HG02642 (cell line): ENCODE measurements around the gene ZMYND19.
"Not testable (repeated sequence)": the region's sequence is repeated elsewhere in the genome, so short reads cannot be mapped to it uniquely, and the experiment has no call there.

Source experiments
- ATAC-seq: cut with Tn5 transposase; IDR thresholded peaks from one replicate; pipeline ENCODE4 v1.9.1; 2021; ENCODE audit warnings: mild to moderate bottlenecking; ENCODE audit not compliant: unreplicated experiment, poor library complexity

The ZMYND19 gene

GRCh38 chr9:137564817-137565411 is 25.4 kb downstream of the ZMYND19 start:
- no peak for ATAC-seq

DNA sequence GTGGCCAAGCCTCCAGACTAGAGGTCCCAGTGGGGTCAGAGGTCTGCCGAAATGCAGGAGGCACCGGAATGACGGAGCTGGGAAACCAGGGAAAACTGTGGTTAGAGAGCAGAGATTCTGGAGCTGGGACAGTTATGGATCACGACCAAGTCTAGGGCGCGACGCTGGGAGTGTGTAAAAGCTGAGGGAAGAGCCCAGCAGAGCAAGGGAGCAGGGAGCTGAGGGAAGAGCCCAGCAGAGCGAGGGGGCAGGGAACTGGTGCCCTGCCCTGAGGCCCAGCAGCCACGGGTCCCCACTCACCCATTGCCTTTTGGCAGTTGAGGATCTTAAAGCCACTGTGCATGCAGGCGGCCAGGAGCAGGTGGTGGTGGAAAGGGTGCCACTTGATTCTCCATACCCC is 26.2 kb downstream of the ZMYND19 start:
- ATAC-seq: no peak

DNA sequence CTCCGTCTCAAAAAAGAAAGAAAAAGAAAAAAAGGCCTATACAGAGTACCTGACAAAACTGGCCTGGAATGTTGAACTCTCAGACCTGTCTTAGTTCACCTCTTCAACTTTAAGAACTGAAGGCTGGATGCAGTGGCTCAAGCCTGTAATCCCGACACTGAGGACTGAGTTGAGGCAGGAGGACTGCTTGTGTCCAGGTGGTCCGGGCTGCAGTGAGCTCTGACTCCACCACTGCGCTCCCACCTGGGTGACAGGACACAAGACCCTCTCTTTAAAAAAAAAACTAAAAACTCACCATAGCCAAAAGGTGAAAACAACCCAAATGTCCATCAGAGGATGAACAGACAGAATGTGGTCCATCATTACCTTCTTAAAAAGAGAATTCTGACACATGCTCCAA is 32.2 kb downstream of the ZMYND19 start:
- no peak for ATAC-seq

- no peak for ATAC-seq
Measured at GRCh38 chr9:137556069-137556838, 34.1 kb downstream of the ZMYND19 start.

DNA sequence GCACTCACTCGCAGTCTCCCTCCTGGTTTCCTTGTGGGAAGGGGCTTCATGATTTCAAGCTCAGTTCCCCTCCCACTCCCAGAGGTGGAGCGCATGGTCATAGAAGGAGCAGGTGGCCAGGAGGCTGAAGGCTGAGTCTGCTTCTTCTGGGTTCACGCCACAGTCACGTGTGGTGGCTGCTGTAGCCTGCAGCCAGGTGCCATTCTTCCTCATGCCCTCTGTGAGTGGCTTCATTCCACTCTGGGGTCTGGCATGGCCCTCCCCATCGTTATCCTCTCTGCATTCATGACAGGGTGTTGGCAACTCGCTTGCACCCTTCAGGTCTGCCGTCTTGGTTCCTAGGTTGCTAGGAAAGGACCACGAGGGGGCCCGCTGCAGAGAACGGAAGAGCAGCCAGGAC is 35.1 kb downstream of the ZMYND19 start:
- no peak for ATAC-seq

- ATAC-seq: no peak
Measured at GRCh38 chr9:137554349-137554748, 36.0 kb downstream of the ZMYND19 start.

GRCh38 chr9:137553654-137554053 is 36.7 kb downstream of the ZMYND19 start:
- ATAC-seq: not testable (repeated sequence)

GRCh38 chr9:137552022-137552768 is 38.1 kb downstream of the ZMYND19 start:
- peak; percentile 40 for ATAC-seq

- ATAC-seq: peak; percentile 82
Measured at GRCh38 chr9:137551264-137552021, 38.9 kb downstream of the ZMYND19 start, which contains the start of gene MRPL41. Gene MRPL41, plus strand, starts transcription at chr9:137551879. Its CDS starts 203 bp downstream, at chr9:137552082.

GRCh38 chr9:137550958-137551263 is 39.4 kb downstream of the ZMYND19 start:
- ATAC-seq: not testable (repeated sequence)

- no peak for ATAC-seq
Measured at GRCh38 chr9:137550231-137550621, 40.1 kb downstream of the ZMYND19 start, which contains the start of gene PNPLA7. Gene PNPLA7, minus strand, starts transcription at chr9:137550402. Its CDS starts 205 bp downstream, at chr9:137550197.

DNA sequence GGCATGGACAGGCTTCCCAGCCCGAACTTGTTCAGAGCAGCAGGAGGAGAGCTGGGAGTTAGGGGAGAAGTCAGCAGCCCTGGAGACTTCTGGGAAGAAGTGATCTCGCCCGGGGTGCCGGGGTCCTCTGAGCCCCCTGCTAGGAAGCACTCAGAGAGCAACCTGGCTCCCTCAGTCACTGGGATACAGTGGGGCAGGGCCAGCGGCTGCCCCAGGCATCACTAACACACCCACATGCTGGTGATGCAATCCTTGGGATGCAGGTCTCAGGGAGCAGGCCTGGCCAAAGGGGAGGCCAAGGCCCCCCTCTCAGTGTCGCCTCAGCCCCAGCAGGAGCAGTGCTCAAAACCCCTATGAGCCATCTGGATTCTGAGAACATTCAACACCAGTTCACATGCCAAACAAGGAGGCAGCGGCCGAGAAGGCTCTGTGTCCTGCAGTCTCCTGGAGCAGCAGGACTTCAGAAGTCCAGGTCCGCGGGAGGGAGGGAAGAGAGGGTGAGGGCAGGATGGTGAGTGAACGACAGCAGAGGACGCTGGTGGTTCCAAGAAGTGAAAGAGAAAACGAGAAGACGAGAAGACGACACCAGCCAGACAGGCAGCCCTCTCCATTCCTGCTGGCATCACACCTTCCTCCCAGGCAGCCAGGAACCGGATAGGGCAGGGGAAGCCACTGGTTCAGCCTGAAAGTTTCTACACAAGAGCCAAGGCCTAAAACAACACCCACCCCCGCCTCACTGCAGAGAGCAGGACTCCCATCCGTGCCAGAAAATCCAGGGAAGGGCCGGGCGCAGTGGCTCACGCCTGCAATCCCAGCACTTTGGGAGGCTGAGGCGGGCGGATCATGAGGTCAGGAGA is 42.4 kb downstream of the ZMYND19 start:
- ATAC-seq: no peak

DNA sequence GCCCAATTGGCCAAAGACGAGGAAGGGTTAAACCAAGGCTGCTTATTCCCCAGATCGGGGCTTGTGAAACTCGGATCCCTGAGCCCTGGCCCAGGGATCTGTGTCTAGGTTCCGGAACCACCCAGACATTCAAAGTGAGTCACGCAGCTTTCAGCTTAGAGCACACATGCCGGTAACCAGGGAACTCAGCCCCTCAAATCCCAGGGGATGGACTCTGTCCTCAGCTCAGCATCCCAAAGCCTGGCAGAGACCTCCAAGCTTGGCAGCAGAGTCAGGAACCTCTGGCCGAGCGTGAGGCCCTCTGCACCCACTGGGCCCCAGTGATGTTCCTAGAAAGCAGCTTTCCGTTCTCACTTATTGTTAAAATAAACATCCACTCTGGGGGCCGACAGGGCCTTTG is 45.2 kb downstream of the ZMYND19 start:
- no peak for ATAC-seq

DNA sequence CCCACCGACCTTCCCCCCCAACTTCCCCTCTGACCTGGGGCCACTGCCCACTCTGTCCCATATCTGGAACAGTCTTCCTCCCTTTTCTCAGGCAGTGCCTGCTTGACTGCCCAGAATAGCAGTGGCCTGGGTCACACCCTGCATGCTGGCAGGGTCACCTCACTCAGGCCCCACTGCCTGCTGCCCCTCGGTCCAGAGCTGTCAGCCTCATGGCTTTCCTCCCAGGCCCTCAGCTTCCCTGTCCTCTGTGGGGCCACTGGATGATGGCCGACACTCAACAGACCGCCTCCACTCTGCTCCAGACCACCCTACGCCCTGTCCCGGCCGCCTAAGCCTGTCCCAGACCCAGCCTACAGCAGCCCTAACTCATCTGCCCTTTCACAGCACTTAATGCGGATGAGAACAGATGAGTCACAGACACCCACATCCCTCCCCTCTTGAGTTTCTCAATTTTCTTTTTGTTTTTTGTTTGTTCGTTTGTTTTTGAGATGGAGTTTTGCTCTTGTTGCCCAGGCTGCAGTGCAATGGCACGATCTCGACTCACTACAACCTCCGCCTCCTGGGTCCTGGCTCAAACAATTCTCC is 46.0 kb downstream of the ZMYND19 start:
- no peak for ATAC-seq

- ATAC-seq: no peak
Measured at GRCh38 chr9:137543237-137543963, 46.9 kb downstream of the ZMYND19 start.

GRCh38 chr9:137542486-137542885 is 47.8 kb downstream of the ZMYND19 start:
- ATAC-seq: no peak

- no peak for ATAC-seq
Measured at GRCh38 chr9:137540536-137540935, 49.8 kb downstream of the ZMYND19 start.

DNA sequence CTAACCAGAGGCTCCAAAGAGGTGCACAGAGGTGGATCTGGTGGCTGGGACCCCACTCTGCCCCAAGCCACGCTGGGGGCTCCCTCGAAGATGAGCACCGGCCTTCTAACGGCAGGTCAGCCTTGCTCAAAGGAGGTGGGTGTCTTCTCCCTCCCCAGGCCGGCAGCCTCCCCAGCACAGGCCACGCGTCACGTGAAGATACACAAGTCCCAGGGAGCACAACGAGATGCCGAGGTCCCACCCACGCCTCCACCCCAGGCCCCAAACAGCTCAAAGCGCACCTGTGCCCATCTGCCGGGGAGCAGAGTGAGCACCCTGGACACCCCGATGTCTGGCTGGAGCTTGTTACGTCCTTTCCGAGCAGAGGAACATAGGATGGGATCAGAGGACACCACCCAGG is 52.3 kb downstream of the ZMYND19 start:
- ATAC-seq: no peak
